ENCODE measurements around the gene C15orf39. TPM values are rescaled to one million over a fixed set of nuclear protein-coding genes. Genes with fewer than 3 reads are reported as not detected.

Gene C15orf39
- total and polyA plus RNA-seq, 7 donors = 4.9 to 20.2 (median 9.5) TPM

GRCh38 chr15:75213212-75213767 lies 11.6 kb downstream of the C15orf39 start:
- no peak overlapping the region for H3K4me3 ChIP-seq
- intact Hi-C loops (cut with DNase I) = no loop called here
- no peak overlapping the region for H3K27ac ChIP-seq
- H3K9me3 ChIP-seq = no peaks in the 10 kb centered on the region
- H3K36me3 ChIP-seq = peaks cover 13 to 57% (median 34%) of the 10 kb centered on the region in 4 donors
- WGBS, 2 donors = 90 to 91% methylated on average over 12 of the region's 12 CpGs
- no peak for TF ChIP-seq CTCF (IDR thresholded peaks at IDR 0.05)
- no peak for TF ChIP-seq EP300 (IDR thresholded peaks at IDR 0.05)
- no peak for TF ChIP-seq POLR2A (IDR thresholded peaks at IDR 0.05)
- no peak for TF ChIP-seq POLR2AphosphoS5 (IDR thresholded peaks at IDR 0.05)
- no peak for DNase-seq
- H3K27me3 ChIP-seq = no peaks in the 10 kb centered on the region
- H3K4me1 ChIP-seq = peaks cover 0 to 30% (median 18%) of the 10 kb centered on the region in 4 donors

- Histone ChIP-seq H3K4me1 (peaks cover 0 to 24% (median 13%) of the 10 kb centered on the region in 4 donors), H3K4me3 (no peak overlapping the region), H3K27me3 (no peaks in the 10 kb centered on the region), H3K9me3 (no peaks in the 10 kb centered on the region), H3K36me3 (peaks cover 13 to 52% (median 29%) of the 10 kb centered on the region in 4 donors), H3K27ac (no peak overlapping the region)
- WGBS, 2 donors = 82 to 86% methylated on average over 9 of the region's 9 CpGs
- TF ChIP-seq POLR2AphosphoS5 (IDR thresholded peaks at IDR 0.05) = no peak
- TF ChIP-seq EP300 (IDR thresholded peaks at IDR 0.05) = no peak
- TF ChIP-seq POLR2A (IDR thresholded peaks at IDR 0.05) = no peak
- no peak for TF ChIP-seq CTCF (IDR thresholded peaks at IDR 0.05)
- DNase-seq = no peak
- intact Hi-C loops (cut with DNase I) = no loop called here
These were observed 12.1 kb downstream of the C15orf39 start for GRCh38 chr15:75213768-75214221.

- intact Hi-C loops (cut with DNase I) = no loop called here
- Histone ChIP-seq H3K9me3 (no peaks in the 10 kb centered on the region), H3K27ac (no peak overlapping the region), H3K4me1 (peaks cover 0 to 19% (median 11%) of the 10 kb centered on the region in 4 donors), H3K27me3 (no peaks in the 10 kb centered on the region), H3K4me3 (no peak overlapping the region), H3K36me3 (peaks cover 13 to 45% (median 26%) of the 10 kb centered on the region in 4 donors)
- no peak for DNase-seq
- WGBS, 2 donors = 77 to 78% methylated on average over 13 of the region's 13 CpGs
- no peak for TF ChIP-seq CTCF (IDR thresholded peaks at IDR 0.05)
- no peak for TF ChIP-seq EP300 (IDR thresholded peaks at IDR 0.05)
These were observed 12.8 kb downstream of the C15orf39 start for GRCh38 chr15:75214293-75215096.

GRCh38 chr15:75215107-75216004 lies 13.7 kb downstream of the C15orf39 start:
- Histone ChIP-seq H3K9me3 (no peaks in the 10 kb centered on the region), H3K27me3 (no peaks in the 10 kb centered on the region), H3K4me1 (peaks cover 0 to 15% (median 8%) of the 10 kb centered on the region in 4 donors), H3K36me3 (peaks cover 13 to 38% (median 22%) of the 10 kb centered on the region in 4 donors), H3K27ac (no peak overlapping the region), H3K4me3 (no peak overlapping the region)
- TF ChIP-seq EP300 (IDR thresholded peaks at IDR 0.05) = no peak
- no peak for TF ChIP-seq POLR2A (IDR thresholded peaks at IDR 0.05)
- TF ChIP-seq POLR2AphosphoS5 (IDR thresholded peaks at IDR 0.05) = no peak
- no peak for TF ChIP-seq CTCF (IDR thresholded peaks at IDR 0.05)
- 91 to 92% methylated on average over 5 of the region's 5 CpGs for WGBS, 2 donors
- DNase-seq = no peak
- intact Hi-C loops (cut with DNase I) = no loop called here
